HG02642 (cell line): ENCODE results near the gene DNAJB8.
A peak's percentile ranks its signal among the peaks of the same experiment; 100 is the strongest.

Experiments
- ATAC-seq: cut with Tn5 transposase; IDR thresholded peaks from one replicate; pipeline ENCODE4 v1.9.1; 2021; ENCODE audit warnings: mild to moderate bottlenecking; ENCODE audit not compliant: unreplicated experiment, poor library complexity

The DNAJB8 gene

DNA sequence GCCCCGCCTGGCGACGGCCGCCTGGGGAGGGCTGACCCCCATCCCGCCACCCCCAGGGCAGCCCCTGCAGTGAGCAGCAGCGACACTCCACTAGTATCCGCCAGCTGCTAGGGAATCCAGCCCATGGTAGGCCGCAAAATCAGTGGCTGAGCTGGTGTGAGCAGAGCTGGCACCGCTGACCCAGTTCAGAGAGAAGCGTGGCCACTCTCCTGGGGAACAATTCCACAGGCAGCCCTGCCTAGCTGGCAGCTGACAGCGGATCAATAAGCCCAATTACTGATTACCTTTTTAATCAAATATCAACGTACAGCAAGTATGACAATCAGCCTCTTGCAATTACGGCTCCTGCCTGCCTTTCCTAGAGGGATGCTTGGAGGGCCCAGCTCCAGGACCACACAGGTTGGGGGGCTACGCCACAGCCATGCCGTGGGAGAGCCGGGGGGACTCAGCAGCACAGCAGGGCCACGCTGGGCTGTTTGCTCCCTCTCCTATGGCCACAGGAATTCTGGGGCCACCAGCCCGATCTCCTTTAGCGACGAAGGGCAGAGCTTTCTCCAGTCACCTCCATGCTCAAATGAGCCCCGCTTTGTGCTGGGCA lies 13.9 kb downstream of the DNAJB8 start:
- no peak for ATAC-seq

GRCh38 chr3:128452120-128452519 lies 14.6 kb downstream of the DNAJB8 start:
- ATAC-seq, result no peak

DNA sequence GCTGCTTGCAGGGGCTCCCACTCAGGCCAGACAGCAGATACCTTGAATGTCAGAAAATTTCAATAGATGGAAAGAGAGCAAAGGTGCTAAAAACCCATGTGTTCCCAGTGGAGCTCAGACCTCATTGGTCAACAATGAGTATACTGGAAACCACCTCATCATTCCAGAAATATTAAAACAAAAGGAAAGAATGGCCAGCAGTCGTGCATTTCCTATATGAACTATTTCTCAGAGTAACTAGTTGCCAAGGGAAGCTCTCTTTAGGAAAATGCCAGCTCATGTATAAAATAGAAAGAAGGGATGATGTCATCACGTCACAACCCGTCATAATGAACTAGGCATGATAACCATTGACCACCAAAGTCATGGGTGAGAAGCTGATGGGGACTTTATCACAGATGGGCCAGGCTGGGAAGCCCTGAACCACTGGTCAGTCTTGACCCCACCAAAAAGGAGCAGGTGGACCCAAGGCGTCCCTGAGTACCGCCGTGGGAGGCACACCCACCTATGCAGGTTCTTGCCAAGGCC lies 17.5 kb downstream of the DNAJB8 start:
- no peak for ATAC-seq

GRCh38 chr3:128448491-128448890 lies 18.2 kb downstream of the DNAJB8 start:
- no peak for ATAC-seq

DNA sequence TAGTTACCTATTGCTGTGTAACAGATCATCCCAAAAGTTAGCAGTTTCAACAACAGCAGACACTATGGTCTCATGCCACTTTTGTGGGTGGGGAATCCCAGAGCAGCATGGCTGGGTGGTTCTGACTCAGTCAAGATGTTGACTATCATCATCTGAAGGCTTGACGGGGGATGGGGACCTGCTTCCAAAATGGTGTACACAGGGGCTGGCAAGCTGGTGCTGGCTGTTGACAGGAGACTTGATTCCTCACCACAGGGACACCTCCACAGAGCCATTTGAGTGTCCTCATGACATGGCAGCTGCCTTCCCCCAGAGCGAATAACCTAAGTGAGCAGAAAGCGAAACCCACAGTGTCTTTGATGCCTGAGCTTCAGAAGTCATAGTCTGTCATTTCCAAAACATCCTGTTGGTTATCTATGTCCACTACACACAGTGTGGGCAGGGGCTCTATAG lies 19.1 kb downstream of the DNAJB8 start:
- peak; percentile 42 for ATAC-seq

DNA sequence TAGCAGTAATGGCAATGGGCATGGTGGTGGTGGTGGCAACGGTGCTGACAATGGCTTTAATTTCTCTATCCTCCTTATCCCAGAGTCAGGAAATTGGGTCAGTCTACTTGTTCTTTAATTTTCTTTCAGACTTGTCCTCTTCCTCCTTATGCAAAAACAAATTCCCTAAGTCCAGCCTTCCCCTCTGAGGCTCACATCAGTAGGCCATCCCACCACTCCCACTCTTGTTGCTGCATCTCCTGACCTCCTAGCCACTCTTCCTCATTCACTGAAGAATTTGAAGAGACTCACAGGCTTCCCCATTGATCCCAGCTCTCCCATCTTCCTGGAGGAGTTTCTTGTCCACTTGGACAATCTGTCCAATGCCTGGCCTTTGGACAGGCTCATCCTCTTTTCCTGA lies 19.9 kb downstream of the DNAJB8 start:
- no peak for ATAC-seq

DNA sequence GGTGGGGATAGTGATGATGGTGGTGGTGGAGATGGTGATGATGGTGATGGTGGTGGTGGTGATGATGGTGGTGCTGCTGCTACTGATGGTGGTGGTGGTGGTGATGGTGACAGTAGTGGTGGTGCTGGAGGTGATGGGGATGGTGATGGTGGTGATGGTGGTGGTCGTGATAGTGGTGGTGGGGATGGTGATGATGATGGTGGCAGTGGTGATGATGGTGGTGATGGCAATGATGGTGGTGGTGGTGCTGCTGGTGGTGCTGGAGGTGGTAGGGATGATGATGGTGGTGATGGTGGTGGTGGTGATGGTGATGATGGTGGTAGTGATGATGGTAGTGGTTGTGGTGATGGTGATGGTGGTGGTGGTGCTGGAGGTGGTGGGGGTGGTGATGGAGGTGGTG lies 21.3 kb downstream of the DNAJB8 start:
- no peak for ATAC-seq

- no peak for ATAC-seq
Observed at GRCh38 chr3:128443771-128444170, 22.9 kb downstream of the DNAJB8 start.

DNA sequence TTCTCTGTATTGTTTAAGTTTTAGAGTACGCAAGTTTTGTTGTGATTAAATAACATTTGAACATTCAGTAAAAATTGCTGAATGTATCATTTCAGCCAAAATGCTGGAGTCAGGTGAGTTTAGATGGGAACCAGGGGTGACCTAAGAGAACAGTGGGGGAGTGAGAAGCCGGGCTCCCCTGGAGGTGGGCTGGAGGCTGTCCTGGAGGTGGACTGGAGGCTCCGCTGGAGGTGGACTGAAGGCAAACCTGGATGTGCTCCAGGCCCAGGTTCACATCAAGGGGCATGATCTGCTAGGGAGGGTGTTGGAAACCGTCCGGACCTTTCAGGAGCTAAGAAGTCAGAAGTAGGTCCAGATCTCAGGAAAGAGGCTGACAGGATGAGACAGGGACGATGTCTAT lies 23.7 kb downstream of the DNAJB8 start:
- no peak for ATAC-seq

DNA sequence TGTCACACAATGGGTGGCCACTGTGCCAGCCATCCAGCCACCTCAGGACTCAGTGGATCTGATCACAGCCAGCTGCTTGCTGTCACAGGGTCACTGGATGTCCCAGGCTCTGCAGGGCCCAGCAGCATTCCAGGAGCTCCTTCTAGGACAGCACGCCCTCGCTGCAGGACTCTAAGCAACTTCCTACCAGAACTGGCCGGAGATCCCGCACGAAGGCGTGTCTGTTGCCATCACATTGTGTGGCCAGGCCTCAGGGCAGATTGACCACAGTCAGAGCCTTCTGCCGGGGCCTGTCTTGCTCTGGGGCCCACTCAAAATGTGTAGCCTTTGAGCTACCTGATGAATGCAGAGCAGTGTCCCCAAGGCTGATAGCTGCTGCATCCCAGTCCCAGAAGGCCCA lies 24.6 kb downstream of the DNAJB8 start:
- ATAC-seq, result no peak

DNA sequence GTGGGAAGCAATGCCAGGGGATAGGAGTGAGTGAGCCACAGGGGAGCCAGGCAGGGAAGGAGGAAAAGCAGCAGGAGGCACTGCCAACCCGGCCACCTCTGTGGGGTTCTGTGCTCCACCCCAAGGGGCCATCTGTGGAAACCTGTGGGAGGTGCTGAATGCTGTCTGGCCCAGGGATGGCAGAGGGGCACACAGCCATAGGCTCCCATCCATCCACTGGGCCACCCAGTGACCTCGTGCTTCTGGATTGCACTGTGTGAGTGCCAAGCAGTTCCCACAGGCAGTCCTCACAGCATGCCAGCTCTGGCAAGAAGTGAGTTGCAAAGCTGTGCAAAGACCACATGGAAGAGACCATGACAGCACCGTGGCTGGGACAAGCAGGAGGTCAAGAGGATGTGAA lies 27.5 kb downstream of the DNAJB8 start:
- no peak for ATAC-seq

DNA sequence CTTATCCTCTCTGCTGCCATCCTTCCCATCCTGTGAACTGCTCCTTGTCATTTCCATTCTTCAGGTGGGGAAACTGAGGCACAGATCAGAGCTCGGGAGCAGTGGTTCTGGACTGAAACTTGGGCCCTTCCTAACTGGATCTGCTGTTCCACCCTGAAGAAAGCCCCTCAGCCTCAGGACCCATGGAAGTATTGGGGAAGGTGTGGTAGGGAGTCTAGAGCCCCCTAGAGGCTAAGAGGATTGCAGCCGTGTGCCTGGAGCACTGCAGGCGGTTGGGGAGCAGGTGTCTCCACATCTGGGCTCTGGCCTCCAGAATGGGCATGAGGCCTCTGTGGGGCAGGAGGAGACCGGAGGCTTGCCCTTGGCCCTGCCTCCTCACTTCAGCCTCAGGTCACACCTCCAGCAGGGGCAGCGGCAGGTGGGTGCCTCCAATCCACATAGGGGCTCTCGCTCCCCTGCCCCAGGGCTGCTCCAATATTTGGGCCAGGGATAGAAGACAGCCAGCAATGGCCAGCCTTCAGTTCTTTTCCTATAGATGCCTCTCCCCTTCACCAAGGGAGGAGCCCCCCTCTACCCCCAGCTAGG lies 28.1 kb downstream of the DNAJB8 start:
- ATAC-seq, result no peak

DNA sequence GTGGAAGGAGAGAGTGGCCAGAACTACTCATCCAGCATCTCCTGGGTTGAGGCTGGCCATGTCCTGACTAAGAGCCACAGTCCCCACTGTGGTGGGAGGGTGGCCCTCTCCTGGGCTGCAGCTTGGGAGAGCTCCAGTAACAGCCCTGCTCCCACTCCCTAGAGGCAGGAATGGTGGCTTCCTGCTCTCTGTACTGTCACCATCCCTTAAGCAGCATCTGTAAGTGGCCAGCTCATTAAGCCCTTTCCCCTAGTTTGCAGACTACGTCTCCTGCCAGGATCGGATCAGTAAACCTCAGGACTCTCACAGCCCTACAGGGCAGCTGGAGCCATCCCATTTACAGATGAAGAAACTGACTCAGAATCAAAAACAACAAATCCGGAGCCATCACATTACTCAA lies 30.5 kb downstream of the DNAJB8 start:
- ATAC-seq, result no peak

- ATAC-seq, result no peak
Observed at GRCh38 chr3:128435561-128435960, 31.1 kb downstream of the DNAJB8 start.

- ATAC-seq, result no peak
Observed at GRCh38 chr3:128435058-128435457, 31.6 kb downstream of the DNAJB8 start.

DNA sequence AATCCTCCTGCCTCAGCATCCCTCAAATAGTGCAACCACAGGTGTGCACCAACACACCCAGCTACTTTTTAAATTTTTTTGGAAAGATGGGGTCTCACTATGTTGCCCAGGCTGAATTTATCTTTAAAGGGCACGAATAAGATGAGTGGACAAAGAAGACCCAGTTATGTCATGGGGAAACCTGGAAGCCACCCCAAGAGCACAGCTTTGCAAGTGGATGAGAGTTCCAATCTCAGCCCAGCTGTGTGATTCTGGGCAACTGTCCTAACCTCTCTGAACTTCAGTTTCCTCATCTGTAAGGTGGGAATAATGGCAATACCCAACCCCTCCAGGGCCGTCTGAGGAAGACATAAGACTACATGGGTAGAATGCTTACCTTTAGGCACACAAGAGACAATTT lies 32.2 kb downstream of the DNAJB8 start:
- no peak for ATAC-seq

DNA sequence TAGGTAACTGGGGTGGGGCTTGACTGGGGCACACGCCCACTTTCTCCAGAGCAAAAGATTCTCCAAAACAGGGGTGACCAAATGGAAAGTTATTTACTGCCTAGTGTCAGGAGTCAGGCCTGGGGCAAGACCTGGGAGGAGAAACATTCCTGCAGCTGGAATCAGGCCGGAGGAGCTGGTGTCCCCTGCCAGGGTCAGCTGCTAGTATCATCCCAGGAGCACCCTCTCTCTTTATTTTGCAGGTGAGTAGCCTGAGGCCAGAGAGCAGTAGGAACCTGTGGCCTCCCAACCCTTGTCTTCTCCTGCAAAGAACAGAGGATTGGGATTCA lies 32.9 kb downstream of the DNAJB8 start:
- no peak for ATAC-seq

GRCh38 chr3:128432971-128433836 lies 33.5 kb downstream of the DNAJB8 start:
- no peak for ATAC-seq

DNA sequence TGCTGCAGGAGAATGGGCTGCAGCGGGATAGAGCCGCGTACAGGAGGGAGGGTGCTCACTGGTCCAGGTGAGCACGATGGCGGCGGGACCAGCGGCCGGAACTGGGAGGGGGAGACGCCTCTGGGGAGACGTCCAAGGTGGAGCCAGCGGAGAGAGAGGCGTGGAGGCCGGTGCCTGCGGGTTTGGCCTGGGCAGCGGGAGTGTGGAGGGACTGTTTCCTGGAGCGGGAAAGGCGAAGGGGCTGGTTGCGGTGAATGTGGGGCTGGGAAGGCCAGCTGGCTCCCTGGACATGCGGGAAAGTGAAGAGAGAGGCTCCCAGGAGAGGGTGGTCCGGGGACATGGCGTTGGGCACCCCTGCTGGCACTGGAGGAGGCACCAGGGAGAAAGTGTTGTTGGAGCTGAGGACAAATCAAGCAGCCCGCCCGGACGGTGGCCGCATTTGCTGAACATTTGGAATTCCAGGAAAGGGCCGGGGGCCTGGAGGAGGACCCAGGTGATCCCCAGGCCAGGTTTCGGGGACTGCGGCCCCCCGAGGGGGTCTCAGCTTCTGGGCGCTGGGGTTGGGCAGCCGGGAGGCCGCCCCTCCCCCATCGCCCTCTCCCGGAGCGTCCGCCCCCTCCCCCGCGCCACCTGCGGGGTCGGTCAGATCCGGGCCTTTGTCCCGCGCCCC lies 34.3 kb downstream of the DNAJB8 start:
- ATAC-seq, result no peak

DNA sequence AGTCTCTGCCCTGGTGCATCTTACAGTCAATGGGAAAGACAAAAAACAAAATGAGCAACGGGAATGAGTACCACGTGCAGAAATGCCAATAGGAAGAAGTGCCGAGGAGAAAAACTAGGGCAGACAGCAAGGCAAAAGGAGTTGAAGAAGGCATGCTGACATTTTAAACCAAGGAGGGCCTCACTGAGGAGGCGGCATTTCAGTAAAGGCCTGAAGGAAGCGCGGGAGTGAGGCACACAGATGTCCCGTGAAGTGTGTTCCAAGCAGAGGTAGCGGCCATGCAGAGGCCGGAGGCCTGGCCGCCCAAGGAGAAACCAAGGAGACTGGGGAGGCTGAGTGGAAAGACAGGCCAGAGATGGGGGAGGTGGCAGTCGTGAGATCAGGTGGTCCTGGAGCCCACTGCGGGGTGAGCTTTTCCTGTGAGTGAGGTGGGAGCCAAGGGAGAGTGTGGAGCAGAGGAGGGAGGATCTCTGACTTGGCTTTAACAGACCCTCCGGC lies 34.8 kb downstream of the DNAJB8 start:
- ATAC-seq, result no peak

DNA sequence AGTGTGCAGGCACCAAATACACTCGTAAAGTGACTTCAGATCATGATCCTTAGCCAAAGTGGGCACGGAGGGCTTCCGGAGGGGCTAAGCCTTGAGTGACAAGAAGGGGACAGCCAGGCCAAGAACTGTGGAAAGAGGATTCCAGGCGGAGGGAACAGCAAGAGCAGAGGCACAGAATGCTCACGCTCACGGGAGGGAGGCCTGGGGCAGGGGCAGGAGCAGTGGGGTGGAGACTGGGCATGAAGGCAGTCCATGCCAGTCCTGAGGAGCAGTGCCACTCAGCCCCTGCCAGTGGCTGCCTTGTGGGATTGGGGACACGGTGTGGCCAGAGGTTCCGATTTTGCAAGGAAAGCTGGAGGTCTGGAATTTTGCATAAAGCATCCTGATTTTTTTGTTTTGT lies 36.0 kb downstream of the DNAJB8 start:
- ATAC-seq, result no peak
